Muscle of leg (tissue), 11 donors: ENCODE measurements around the gene KRTAP29-1. TPM values are rescaled to one million over a fixed set of nuclear protein-coding genes. Genes with fewer than 3 reads are reported as not detected.
A peak's percentile ranks its signal among the peaks of the same experiment; 100 is the strongest.

Source experiments
- DNase-seq: peaks from one replicate; pipeline ENCODE4 v3.0.0; 2013
- H3K27ac ChIP-seq: one replicate; pipeline ENCODE4 v1.5.1; 2013; ENCODE audit warnings: mild to moderate bottlenecking, low read length, control low read depth
- H3K27me3 ChIP-seq: one replicate; pipeline ENCODE4 v1.6.1; 2013; ENCODE audit warnings: low read length; ENCODE audit not compliant: control insufficient read depth, insufficient read depth
- H3K36me3 ChIP-seq: one replicate; pipeline ENCODE4 v1.6.1; 2013; ENCODE audit warnings: low read length; ENCODE audit not compliant: control insufficient read depth, insufficient read depth
- H3K4me1 ChIP-seq: one replicate; pipeline ENCODE4 v1.6.1; 2013; ENCODE audit warnings: low read length; ENCODE audit not compliant: control insufficient read depth, insufficient read depth
- H3K4me3 ChIP-seq: one replicate; pipeline ENCODE4 v1.5.1; 2013; ENCODE audit warnings: low read length, control low read depth
- H3K9me3 ChIP-seq: replicated peaks from 2 replicates; pipeline ENCODE4 v1.6.1; 2013; ENCODE audit warnings: low read depth, low read length; ENCODE audit not compliant: control insufficient read depth
- WGBS: methylation state at CpG from one replicate; pipeline ENCODE4 v1.1.5; 2013; ENCODE audit warnings: missing lambda C conversion rate; ENCODE audit not compliant: insufficient coverage; 5-methylcytosine and 5-hydroxymethylcytosine counted together
- polyA plus RNA-seq, 8 donors: library from polyadenylated mRNA; unstranded; fragments of 120-200 nt; gene quantifications; one replicate each; pipeline versions ENCODE4 v1.2.1 to v1.2.3, GENCODE V29; 2013; ENCODE audit warnings: inconsistent platforms in 1 of 8, low replicate concordance in 1 of 8; ENCODE audit not compliant: insufficient read length in 8 of 8, insufficient read depth in 1 of 8
- total RNA-seq: library from RNA; stranded (reverse); fragments of 120-200 nt; gene quantifications from one replicate; pipeline ENCODE4 v1.2.4, GENCODE V29; 2013

Gene KRTAP29-1
- total and polyA plus RNA-seq, 9 donors = not detected

DNA sequence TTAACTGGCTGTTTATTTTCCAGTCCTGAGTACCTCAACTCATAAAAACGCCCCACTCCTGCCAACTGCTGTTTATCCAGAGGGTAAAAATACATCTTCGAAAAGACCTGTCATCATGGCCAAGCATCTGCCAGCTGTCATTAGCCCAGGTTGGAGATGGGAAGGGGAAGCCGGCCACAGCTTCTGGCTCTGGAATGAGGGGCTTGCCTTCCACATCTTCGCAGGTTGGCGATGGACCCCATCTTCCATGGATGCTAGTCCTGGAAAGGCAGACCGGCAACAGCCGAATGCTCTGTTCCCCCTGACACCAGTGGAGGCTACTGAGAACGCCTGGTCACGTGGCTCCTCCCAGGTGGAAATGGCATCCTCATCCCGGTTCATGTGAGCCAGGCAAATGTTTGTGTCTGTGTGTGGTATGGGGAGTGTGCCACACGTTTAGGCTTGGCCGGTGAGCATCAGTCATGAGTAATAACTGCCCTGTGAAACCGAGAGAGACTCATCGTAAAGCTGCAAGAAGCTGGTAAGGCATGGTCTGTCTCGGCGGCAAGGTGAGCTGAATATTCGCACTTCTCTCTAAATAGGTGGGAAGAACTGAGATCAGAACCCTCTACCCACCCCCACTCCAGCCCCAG, 13.3 kb upstream of the KRTAP29-1 start:
- 85% methylated on average over 10 of the region's 17 CpGs for WGBS
- no peak overlapping the region for H3K4me3 ChIP-seq
- H3K36me3 ChIP-seq = no peaks in the 10 kb centered on the region
- H3K9me3 ChIP-seq = peaks cover 2% of the 10 kb centered on the region
- no peak overlapping the region for H3K27ac ChIP-seq
- DNase-seq = no peak
- H3K27me3 ChIP-seq = peaks cover 13% of the 10 kb centered on the region
- H3K4me1 ChIP-seq = no peaks in the 10 kb centered on the region

DNA sequence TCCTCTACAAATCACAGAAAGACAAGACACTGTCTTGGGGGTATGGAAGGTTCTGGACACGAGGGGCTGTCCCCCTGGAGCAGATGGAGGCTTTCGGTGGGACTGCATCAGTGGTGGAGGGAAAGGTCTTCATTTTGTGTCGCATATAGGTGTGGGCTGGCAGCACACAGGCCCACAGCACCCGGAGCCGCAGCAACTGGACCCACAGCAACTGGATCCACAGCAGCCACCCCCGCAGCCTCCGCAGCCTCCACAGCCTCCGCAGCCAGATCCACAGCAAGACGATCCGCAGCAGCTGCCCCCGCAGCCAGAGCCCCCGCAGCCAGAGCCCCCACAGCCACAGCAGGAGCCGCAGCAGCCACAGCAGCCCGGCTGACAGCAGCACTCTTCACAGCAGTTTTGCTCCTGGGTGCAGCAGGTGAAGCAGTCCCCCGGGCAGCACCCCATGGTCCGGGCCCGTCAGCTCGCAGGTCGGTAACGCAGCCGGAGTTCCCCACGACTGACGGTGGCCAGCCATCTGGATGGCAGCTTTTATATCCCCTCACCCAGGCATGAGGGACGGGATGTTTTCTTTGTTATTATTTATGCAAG, 12.6 kb upstream of the KRTAP29-1 start, which contains the start of gene KRTAP17-1:
TSS of gene KRTAP17-1 (minus strand) at position 507 of the 591 bp plus-strand sequence. CDS start at position 447, 60 bp downstream.
- Histone ChIP-seq H3K9me3 (peaks cover 2% of the 10 kb centered on the region), H3K4me1 (no peaks in the 10 kb centered on the region), H3K27ac (no peak within 1 kb of the TSS), H3K36me3 (no peaks in the 10 kb centered on the region), H3K4me3 (no peak within 1 kb of the TSS), H3K27me3 (peaks cover 13% of the 10 kb centered on the region)
- 85% methylated on average over 12 of the region's 24 CpGs for whole genome bisulfite sequencing
- DNase-seq = no peak

DNA sequence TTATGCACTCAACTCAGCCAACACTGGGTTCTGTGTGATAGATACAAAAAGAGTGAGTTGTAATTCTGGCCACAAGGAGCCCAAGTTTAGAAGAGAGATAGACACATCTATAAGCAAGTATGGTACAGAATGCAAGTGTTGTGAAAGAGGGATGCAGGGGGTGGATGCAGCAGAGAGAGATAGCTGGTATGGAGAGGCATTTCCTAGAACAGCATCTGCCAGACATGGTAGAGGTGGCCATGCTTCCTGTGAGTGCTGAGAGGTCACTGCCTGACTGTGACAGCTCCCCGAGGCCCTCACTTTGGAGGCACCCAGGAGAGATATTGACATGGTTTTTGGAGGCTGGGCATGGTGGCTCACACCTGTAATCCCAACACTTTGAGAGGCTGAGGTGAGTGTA, 8.5 kb upstream of the KRTAP29-1 start:
- Histone ChIP-seq H3K4me3 (no peak overlapping the region), H3K36me3 (no peaks in the 10 kb centered on the region), H3K27ac (no peak overlapping the region), H3K27me3 (peaks cover 11% of the 10 kb centered on the region), H3K9me3 (no peaks in the 10 kb centered on the region), H3K4me1 (peaks cover 21% of the 10 kb centered on the region)
- no peak for DNase-seq
- 38% methylated on average over 1 of the region's 1 CpG for WGBS

DNA sequence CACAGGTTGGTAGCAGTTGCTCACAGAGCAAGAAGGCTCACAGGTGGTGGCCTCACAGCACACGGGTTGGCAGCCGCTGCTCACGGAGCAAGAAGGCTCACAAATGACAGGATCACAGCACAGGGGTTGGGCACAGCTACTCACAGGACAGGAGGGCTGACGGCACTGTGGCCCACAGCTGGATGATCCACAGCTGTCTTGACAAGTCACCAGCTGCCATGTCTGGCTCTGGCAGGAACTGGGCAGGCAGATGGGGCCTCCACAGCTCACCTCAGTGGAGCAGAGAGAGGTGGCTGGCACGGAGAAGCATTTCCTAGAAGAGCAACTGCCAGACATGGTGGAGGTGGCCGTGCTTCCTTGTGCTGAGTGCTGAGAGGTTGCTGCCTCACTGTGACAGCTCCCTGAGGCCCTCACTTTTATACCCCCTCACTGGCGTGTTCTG, 6.3 kb upstream of the KRTAP29-1 start, which contains the start of gene KRTAP16-1:
TSS of gene KRTAP16-1 (minus strand) at position 392 of the 442 bp plus-strand sequence. CDS start at position 336, 56 bp downstream.
- H3K36me3 ChIP-seq = no peaks in the 10 kb centered on the region
- no peak within 1 kb of the TSS for H3K4me3 ChIP-seq
- H3K4me1 ChIP-seq = peaks cover 21% of the 10 kb centered on the region
- no peak for DNase-seq
- peak within 1 kb of the TSS; percentile 49 for H3K27ac ChIP-seq
- WGBS = 58% methylated on average over 6 of the region's 7 CpGs
- no peaks in the 10 kb centered on the region for H3K9me3 ChIP-seq
- peaks cover under 1% of the 10 kb centered on the region for H3K27me3 ChIP-seq

DNA sequence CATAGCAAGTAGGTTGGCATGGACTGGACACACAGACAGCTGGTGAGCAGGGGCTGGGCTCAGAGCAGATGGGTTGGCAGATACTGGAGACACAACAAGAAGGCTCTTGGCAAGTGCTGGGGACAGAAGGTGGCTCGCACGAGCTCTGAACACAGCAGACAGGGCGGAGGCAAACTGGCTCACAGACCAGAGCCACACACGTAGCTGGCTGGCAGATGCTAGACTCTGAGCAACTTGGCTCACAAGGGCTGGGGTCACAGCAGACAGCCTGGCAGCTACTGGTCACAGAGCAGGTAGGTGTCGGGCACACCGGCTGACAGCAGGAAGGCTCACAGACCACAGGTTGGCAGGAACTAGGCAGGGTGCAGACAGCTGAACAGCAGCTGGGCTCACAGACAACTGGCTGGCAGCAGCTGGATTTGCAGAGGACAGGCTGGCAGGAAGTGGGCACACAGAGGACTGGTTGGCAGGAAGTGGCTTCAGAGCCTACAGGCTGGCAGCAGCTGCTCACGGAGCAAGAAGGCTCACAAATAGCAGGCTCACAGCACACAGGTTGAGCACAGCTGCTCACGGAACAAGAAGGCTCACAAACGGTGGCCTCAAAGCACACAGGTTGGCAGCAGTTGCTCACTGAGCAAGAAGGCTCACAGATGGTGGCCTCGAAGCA, 5.7 kb upstream of the KRTAP29-1 start:
- H3K4me3 ChIP-seq = no peak overlapping the region
- peak overlapping the region; percentile 49 for H3K27ac ChIP-seq
- WGBS = 58% methylated on average over 10 of the region's 10 CpGs
- no peaks in the 10 kb centered on the region for H3K9me3 ChIP-seq
- H3K4me1 ChIP-seq = peaks cover 21% of the 10 kb centered on the region
- no peaks in the 10 kb centered on the region for H3K36me3 ChIP-seq
- peak; percentile 83 for DNase-seq
- H3K27me3 ChIP-seq = peaks cover 2% of the 10 kb centered on the region

DNA sequence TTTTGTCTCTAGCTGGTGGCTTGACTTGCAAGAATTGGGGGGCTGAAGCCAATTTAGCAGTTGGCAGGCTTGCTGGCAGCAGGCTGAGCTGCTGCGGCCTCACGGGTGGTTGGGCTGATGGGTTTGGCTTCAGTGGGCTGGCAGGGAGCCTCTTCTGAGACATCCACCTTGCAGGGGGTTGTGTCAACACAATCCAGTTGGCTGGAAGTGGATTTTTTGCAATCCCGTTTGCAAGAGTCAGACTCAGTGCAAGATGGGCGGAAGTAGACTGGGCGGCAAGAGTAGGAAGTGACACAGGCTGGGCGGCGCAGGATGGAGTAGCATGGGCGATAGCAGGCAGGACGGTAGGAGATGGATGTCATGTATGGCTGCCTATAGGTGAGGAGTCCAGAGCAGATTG, 5.0 kb upstream of the KRTAP29-1 start:
- peaks cover 2% of the 10 kb centered on the region for H3K27me3 ChIP-seq
- no peak overlapping the region for H3K4me3 ChIP-seq
- H3K9me3 ChIP-seq = no peaks in the 10 kb centered on the region
- 74% methylated on average over 9 of the region's 9 CpGs for WGBS
- DNase-seq = no peak
- H3K27ac ChIP-seq = peak overlapping the region; percentile 49
- no peaks in the 10 kb centered on the region for H3K36me3 ChIP-seq
- peaks cover 21% of the 10 kb centered on the region for H3K4me1 ChIP-seq

DNA sequence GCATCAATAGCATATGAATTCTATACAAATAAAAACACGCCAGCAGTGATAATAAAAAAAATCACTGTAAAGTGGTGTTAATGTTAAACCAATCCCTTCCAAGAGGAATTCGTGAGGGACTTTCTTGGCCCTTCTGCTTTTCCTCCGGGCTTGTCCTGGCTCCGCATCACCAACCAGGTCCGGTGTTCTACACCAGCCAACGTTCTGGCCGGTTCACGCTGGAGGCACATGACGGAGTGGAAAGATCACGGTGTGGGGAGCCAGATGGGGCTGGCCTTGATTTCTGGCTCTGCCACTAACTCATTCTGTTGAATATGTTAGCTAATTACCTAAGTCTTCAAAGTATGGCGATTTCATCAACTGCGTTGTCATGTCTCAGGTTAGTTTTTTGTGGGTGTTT, 1.4 kb upstream of the KRTAP29-1 start:
- Histone ChIP-seq H3K4me3 (no peak overlapping the region), H3K27ac (no peak overlapping the region), H3K27me3 (peaks cover 6% of the 10 kb centered on the region), H3K36me3 (no peaks in the 10 kb centered on the region), H3K9me3 (no peaks in the 10 kb centered on the region), H3K4me1 (peaks cover 20% of the 10 kb centered on the region)
- DNase-seq = no peak
- WGBS = 30% methylated on average over 2 of the region's 12 CpGs

DNA sequence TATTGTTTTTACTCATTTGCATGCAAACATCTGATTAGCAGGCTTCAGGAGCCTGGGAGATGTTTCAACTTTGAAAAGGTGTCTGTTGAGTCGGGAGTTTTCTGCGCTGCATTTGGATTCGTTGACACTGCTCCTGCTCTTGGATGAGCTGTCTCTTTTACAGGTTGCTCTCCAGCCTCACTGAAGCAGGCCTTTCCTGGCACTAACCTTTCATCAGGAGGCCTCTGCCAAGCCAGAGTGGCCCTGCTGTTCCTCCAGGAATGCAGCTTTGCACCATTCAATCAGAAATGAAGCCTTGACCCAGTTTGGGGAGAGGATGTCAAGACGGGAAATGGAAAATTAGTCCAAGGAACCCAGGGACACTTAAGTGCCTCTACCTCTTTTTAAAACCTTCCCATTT, 330 bp upstream of the KRTAP29-1 start:
- H3K4me1 ChIP-seq = peaks cover 9% of the 10 kb centered on the region
- H3K9me3 ChIP-seq = no peaks in the 10 kb centered on the region
- H3K27ac ChIP-seq = no peak overlapping the region
- DNase-seq = no peak
- WGBS = 89% methylated on average over 3 of the region's 4 CpGs
- no peaks in the 10 kb centered on the region for H3K36me3 ChIP-seq
- H3K27me3 ChIP-seq = peaks cover 9% of the 10 kb centered on the region
- no peak overlapping the region for H3K4me3 ChIP-seq

DNA sequence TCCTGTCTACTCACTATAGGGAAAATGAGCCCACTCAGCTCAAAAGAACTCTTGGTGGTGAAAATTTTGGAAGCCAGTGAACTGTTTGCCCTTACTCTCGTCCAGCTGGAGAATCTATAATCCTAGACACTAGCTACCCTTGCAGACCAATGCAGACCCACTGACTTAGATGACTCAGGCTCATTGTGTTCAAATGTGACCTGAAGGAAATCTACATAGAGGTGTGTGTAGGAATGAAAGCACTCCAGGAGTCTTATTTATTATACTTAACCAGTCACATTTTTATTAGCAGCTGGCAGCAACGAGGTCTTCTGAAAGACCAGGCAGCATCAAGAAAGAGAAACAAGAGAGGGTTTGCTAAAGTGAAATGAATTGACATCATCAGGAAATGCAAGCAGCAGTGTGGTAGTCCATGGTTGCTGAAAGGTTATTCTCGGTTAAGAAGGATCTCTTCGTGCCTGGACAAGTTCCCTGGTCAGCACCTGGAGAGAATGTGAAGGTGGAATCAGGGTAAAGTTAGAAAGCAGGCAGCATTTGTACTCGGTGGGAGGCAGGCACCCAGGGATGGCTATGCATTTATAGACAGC, 1.4 kb downstream of the KRTAP29-1 start:
- H3K4me1 ChIP-seq = no peaks in the 10 kb centered on the region
- no peak for DNase-seq
- H3K9me3 ChIP-seq = no peaks in the 10 kb centered on the region
- no peak overlapping the region for H3K4me3 ChIP-seq
- no peaks in the 10 kb centered on the region for H3K36me3 ChIP-seq
- H3K27ac ChIP-seq = no peak overlapping the region
- 80% methylated on average over 3 of the region's 5 CpGs for WGBS
- H3K27me3 ChIP-seq = peaks cover 9% of the 10 kb centered on the region
